IMR-90 (cell line): Measurements from ENCODE around the gene LCA5L. TPM values are rescaled to one million over a fixed set of nuclear protein-coding genes. Genes with fewer than 3 reads are reported as not detected.

Experiments
- ATAC-seq: fragments of 200-7000 bp; cut with Tn5 transposase; 2 replicates; pipeline ENCODE4 v1.9.1; 2020; ENCODE audit warnings: low read depth, mild to moderate bottlenecking, moderate library complexity
- BruUV-seq: library from RNA; stranded (reverse); fragments of 400-500 nt; replicated peaks from 2 replicates; lab custom pipeline; 2021; lab: Mats Ljungman, UMichigan
- CTCF ChIA-PET: fragments of 300-600 bp; formaldehyde crosslinking; extraction: SDS; loops from one replicate; lab custom pipeline; 2021; ENCODE audit warnings: antibody characterized with exemption; lab: Yijun Ruan, JAX
- POLR2A ChIA-PET: fragments of 300-600 bp; sonication (Branson Sonifier 250); formaldehyde crosslinking; loops from one replicate; lab custom pipeline; 2022; ENCODE audit warnings: antibody characterized with exemption; ENCODE audit not compliant: unreplicated experiment; lab: Charles Lee
- DNase-seq: peaks from one replicate; pipeline ENCODE4 v3.0.0; 2013
- H2AFZ ChIP-seq: replicated peaks from 2 replicates; pipeline ENCODE3; 2013; ENCODE audit warnings: low read length, mild to moderate bottlenecking; ENCODE audit not compliant: poor library complexity
- H2AK5ac ChIP-seq: 2 replicates; pipeline ENCODE4 v1.6.1; 2013; ENCODE audit warnings: low read depth, low read length, inconsistent platforms
- H2AK9ac ChIP-seq: replicated peaks from 2 replicates; pipeline ENCODE3; 2013; ENCODE audit warnings: mild to moderate bottlenecking, low read depth, low read length, moderate library complexity; ENCODE audit not compliant: poor library complexity
- H2BK120ac ChIP-seq: 2 replicates; pipeline ENCODE4 v1.6.1; 2013; ENCODE audit warnings: low read depth, low read length, inconsistent platforms
- H2BK15ac ChIP-seq: 3 replicates; pipeline ENCODE4 v1.6.1; 2013; ENCODE audit warnings: low read depth, low read length, inconsistent platforms
- H2BK20ac ChIP-seq: 2 replicates; pipeline ENCODE4 v1.6.1; 2013; ENCODE audit warnings: low read depth, mild to moderate bottlenecking, inconsistent platforms, low read length, moderate library complexity
- H2BK5ac ChIP-seq: 2 replicates; pipeline ENCODE4 v1.6.1; 2013; ENCODE audit warnings: mild to moderate bottlenecking, low read depth, low read length, inconsistent platforms; ENCODE audit not compliant: poor library complexity, severe bottlenecking
- H3K14ac ChIP-seq: replicated peaks from 2 replicates; pipeline ENCODE4 v1.6.1; 2013; ENCODE audit warnings: low read depth, low read length, inconsistent platforms
- H3K18ac ChIP-seq: 2 replicates; pipeline ENCODE4 v1.6.1; 2013; ENCODE audit warnings: low read depth, low read length, control low read depth
- H3K23ac ChIP-seq: 2 replicates; pipeline ENCODE4 v1.6.1; 2013; ENCODE audit warnings: low read depth, low read length, inconsistent platforms
- H3K27ac ChIP-seq: 2 replicates; pipeline ENCODE4 v1.5.1; 2013; ENCODE audit warnings: mild to moderate bottlenecking, control low read depth, low read length; ENCODE audit not compliant: insufficient read depth
- H3K27me3 ChIP-seq: 2 replicates; pipeline ENCODE4 v1.6.1; 2013; ENCODE audit warnings: low read length; ENCODE audit not compliant: control insufficient read depth, insufficient read depth
- H3K36me3 ChIP-seq: 2 replicates; pipeline ENCODE4 v1.6.1; 2013; ENCODE audit warnings: low read length, mixed read lengths; ENCODE audit not compliant: control insufficient read depth, insufficient read depth
- H3K4ac ChIP-seq: 2 replicates; pipeline ENCODE4 v1.6.1; 2013; ENCODE audit warnings: low read depth, low read length, inconsistent platforms
- H3K4me1 ChIP-seq: 2 replicates; pipeline ENCODE4 v1.6.1; 2013; ENCODE audit warnings: low read length, mixed read lengths; ENCODE audit not compliant: control insufficient read depth, insufficient read depth
- H3K4me2 ChIP-seq: 2 replicates; pipeline ENCODE4 v1.6.1; 2013; ENCODE audit warnings: low read depth, mild to moderate bottlenecking, control low read depth, low read length, moderate library complexity
- H3K4me3 ChIP-seq: 2 replicates; pipeline ENCODE4 v1.5.1; 2013; ENCODE audit warnings: low read depth, mild to moderate bottlenecking, control low read depth, low read length, moderate library complexity; ENCODE audit not compliant: insufficient read depth
- H3K56ac ChIP-seq: 2 replicates; pipeline ENCODE4 v1.6.1; 2013; ENCODE audit warnings: low read length, inconsistent platforms; ENCODE audit not compliant: insufficient read depth; ENCODE audit errors: extremely low read depth
- H3K79me1 ChIP-seq, 2 experiments: 2 replicates each; pipeline ENCODE4 v1.6.1; 2013; ENCODE audit warnings: low read length in 2 of 2, inconsistent platforms in 1 of 2, low read depth in 1 of 2
- H3K9ac ChIP-seq: 2 replicates; pipeline ENCODE4 v1.6.1; 2013; ENCODE audit warnings: low read depth, low read length, control low read depth
- H3K9me1 ChIP-seq: 2 replicates; pipeline ENCODE4 v1.6.1; 2013; ENCODE audit warnings: low read length, inconsistent platforms; ENCODE audit not compliant: insufficient read depth
- H3K9me3 ChIP-seq: 2 replicates; pipeline ENCODE4 v1.6.1; 2013; ENCODE audit warnings: low read length; ENCODE audit not compliant: control insufficient read depth, insufficient read depth
- H4K20me1 ChIP-seq: 2 replicates; pipeline ENCODE4 v1.6.1; 2013; ENCODE audit warnings: low read length, inconsistent platforms; ENCODE audit not compliant: insufficient read depth
- H4K5ac ChIP-seq: 2 replicates; pipeline ENCODE4 v1.6.1; 2013; ENCODE audit warnings: mild to moderate bottlenecking, low read depth, low read length, control low read depth
- H4K8ac ChIP-seq, 2 experiments: 2 replicates each; pipeline ENCODE4 v1.6.1; 2013; ENCODE audit warnings: low read depth in 2 of 2, low read length in 2 of 2, control low read depth in 1 of 2, inconsistent platforms in 1 of 2
- H4K91ac ChIP-seq: 2 replicates; pipeline ENCODE4 v1.6.1; 2013; ENCODE audit warnings: low read depth, low read length, inconsistent platforms; ENCODE audit not compliant: insufficient read depth
- BHLHE40 ChIP-seq: fragments of 150-350 bp; IDR thresholded peaks from 2 replicates; pipeline ENCODE4 v1.6.1; 2016; ENCODE audit warnings: mild to moderate bottlenecking, low read depth, low read length
- CEBPB ChIP-seq: IDR thresholded peaks from 2 replicates; pipeline ENCODE4 v1.6.1; 2012; ENCODE audit warnings: low read depth, low read length, improper control_type of control experiment
- CHD1 ChIP-seq: IDR thresholded peaks from 2 replicates; pipeline ENCODE4 v1.6.1; 2012; ENCODE audit warnings: low read depth, low read length, improper control_type of control experiment
- CTCF ChIP-seq: conservative IDR thresholded peaks from 2 replicates; pipeline ENCODE4 v1.5.1; 2012; ENCODE audit warnings: mild to moderate bottlenecking, low read depth, low read length, improper control_type of control experiment
- FOS ChIP-seq: fragments of 150-350 bp; IDR thresholded peaks from 2 replicates; pipeline ENCODE4 v1.6.1; 2016; ENCODE audit warnings: low read depth, low read length
- MAFK ChIP-seq: IDR thresholded peaks from 2 replicates; pipeline ENCODE4 v1.6.1; 2012; ENCODE audit warnings: low read depth, low read length, improper control_type of control experiment
- MAZ ChIP-seq: IDR thresholded peaks from 2 replicates; pipeline ENCODE4 v1.6.1; 2012; ENCODE audit warnings: low read depth, mild to moderate bottlenecking, low read length, improper control_type of control experiment, moderate library complexity, borderline replicate concordance
- MXI1 ChIP-seq: IDR thresholded peaks from 2 replicates; pipeline ENCODE4 v1.6.1; 2012; ENCODE audit warnings: low read depth, mild to moderate bottlenecking, low read length, moderate library complexity, borderline replicate concordance
- NFE2L2 ChIP-seq: fragments of 150-350 bp; IDR thresholded peaks from 2 replicates; pipeline ENCODE4 v1.6.1; 2016; ENCODE audit warnings: low read depth, mild to moderate bottlenecking, low read length
- POLR2A ChIP-seq: IDR thresholded peaks from 2 replicates; pipeline ENCODE4 v1.6.1; 2012; ENCODE audit warnings: mild to moderate bottlenecking, low read depth, low read length
- RAD21 ChIP-seq: IDR thresholded peaks from 2 replicates; pipeline ENCODE4 v1.6.1; 2012; ENCODE audit warnings: low read length, improper control_type of control experiment
- RCOR1 ChIP-seq: IDR thresholded peaks from 2 replicates; pipeline ENCODE4 v1.6.1; 2012; ENCODE audit warnings: mild to moderate bottlenecking, low read length, improper control_type of control experiment; ENCODE audit not compliant: insufficient replicate concordance
- RFX5 ChIP-seq: IDR thresholded peaks from 2 replicates; pipeline ENCODE4 v1.8.0; 2012; ENCODE audit warnings: low read depth, mild to moderate bottlenecking, low read length, moderate library complexity
- SMC3 ChIP-seq: fragments of 150-350 bp; IDR thresholded peaks from 2 replicates; pipeline ENCODE4 v1.6.1; 2016; ENCODE audit warnings: low read depth, mild to moderate bottlenecking, antibody characterized with exemption, low read length, moderate library complexity
- WGBS, 2 experiments: methylation state at CpG; one replicate each; pipeline versions ENCODE4 v1.1.5 to v1.1.7; 2013; ENCODE audit warnings: missing lambda C conversion rate in 2 of 2; ENCODE audit not compliant: insufficient read length in 1 of 2; ENCODE audit errors: extremely low coverage in 2 of 2; 5-methylcytosine and 5-hydroxymethylcytosine counted together
- dilution Hi-C: fragments of 300-500 bp; cut with HindIII; formaldehyde crosslinking; loops from one replicate; pipeline ENCODE4 v1.14.3; 2018; ENCODE audit warnings: low sequenced_read_pairs; ENCODE audit not compliant: unreplicated experiment
- in situ Hi-C: fragments of 300-500 bp; cut with MboI; formaldehyde crosslinking; loops from 3 replicates; pipeline ENCODE4 v1.14.3; 2019; ENCODE audit warnings: low sequenced_read_pairs, inconsistent platforms, mixed read lengths
- intact Hi-C: fragments of 100-400 bp; cut with micrococcal nuclease; formaldehyde crosslinking; loops from 2 replicates; pipeline ENCODE4 v1.10.0; 2022
- polyA plus RNA-seq, 3 experiments: library from polyadenylated mRNA; depleted of rRNA; stranded (reverse); fragments of >200 nt; gene quantifications; 2 replicates each; pipeline ENCODE4 v1.2.3, GENCODE V29; 2012; ENCODE audit warnings: low replicate concordance in 1 of 3
- total RNA-seq: library from RNA; depleted of rRNA; stranded (reverse); fragments of >200 nt; gene quantifications from 2 replicates; pipeline ENCODE4 v1.2.3, GENCODE V29; 2012
- TF ChIP-seq, protein P1 (sequence below): fragments of 150-350 bp; IDR thresholded peaks from 2 replicates; pipeline ENCODE4 v1.6.1; 2017; ENCODE audit warnings: mild to moderate bottlenecking, antibody characterized with exemption, low read length, low read depth

Gene LCA5L
- total and polyA plus RNA-seq, 2 of the 4 experiments (the other 2 are of a cell fraction) = 0.18 to 0.26 TPM

DNA sequence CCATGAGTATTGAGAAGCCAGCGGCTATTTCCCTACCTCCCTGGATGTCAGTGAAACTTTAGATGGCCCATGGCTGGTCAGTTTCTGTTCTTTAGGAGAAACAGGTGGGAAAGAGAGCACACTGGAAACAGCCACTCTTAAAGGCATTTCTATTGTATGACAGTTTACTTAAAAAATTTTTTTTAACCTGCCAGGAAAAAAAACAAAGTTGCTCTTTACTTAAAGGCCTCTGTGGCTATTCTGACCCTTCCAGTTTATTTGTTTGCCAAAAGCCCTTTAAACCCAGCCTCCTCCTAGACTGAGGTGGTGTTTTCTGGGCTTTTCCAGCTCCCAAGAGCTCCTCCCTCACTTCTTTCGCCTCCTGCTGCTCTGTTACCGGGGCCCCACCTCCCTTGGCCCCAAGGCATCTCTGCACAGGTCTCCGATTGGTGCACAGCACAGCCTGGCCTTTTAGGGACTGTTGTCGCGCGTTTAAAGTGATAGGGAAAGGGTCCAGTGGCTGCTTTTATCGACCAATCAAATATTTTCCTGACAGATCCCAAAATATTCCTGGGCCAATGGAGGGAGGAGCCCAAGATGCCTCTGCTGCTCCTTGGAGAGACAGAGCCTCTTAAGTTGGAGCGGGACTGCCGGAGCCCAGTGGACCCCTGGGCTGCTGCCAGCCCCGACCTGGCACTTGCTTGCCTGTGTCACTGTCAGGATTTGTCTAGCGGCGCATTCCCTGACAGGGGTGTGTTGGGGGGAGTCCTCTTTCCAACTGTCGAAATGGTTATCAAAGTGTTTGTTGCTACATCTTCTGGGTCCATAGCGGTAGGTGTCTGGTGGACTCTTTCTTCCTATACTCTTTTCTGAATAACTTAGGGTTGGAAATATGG lies 6.0 kb upstream of the LCA5L start, which contains the start of gene SH3BGR:
TSS of gene SH3BGR (plus strand) at position 639 of the 875 bp plus-strand sequence. CDS start at position 766, 127 bp downstream.
- POLR2A ChIA-PET = no interaction called here
- in situ Hi-C loops = no loop called here
- TF ChIP-seq CTCF = no peak
- TF ChIP-seq NFE2L2 = no peak
- TF ChIP-seq RAD21 = no peak
- no peak for TF ChIP-seq POLR2A
- TF ChIP-seq, protein P1, sequence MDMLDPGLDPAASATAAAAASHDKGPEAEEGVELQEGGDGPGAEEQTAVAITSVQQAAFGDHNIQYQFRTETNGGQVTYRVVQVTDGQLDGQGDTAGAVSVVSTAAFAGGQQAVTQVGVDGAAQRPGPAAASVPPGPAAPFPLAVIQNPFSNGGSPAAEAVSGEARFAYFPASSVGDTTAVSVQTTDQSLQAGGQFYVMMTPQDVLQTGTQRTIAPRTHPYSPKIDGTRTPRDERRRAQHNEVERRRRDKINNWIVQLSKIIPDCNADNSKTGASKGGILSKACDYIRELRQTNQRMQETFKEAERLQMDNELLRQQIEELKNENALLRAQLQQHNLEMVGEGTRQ = no peak
- no peak for TF ChIP-seq RFX5
- TF ChIP-seq MXI1 = no peak
- no peak for TF ChIP-seq RCOR1
- TF ChIP-seq FOS = no peak
- TF ChIP-seq MAFK = no peak
- no peak for TF ChIP-seq SMC3
- TF ChIP-seq MAZ = no peak
- TF ChIP-seq CEBPB = no peak
- no peak for TF ChIP-seq BHLHE40
- TF ChIP-seq CHD1 = no peak

More for the DNA sequence above, 6.0 kb upstream of the LCA5L start, which contains the start of gene SH3BGR:
- Histone ChIP-seq H4K91ac (no peak within 1 kb of the TSS), H2AK5ac (no peak within 1 kb of the TSS), H2BK5ac (no peak within 1 kb of the TSS), H2BK120ac (no peak within 1 kb of the TSS), H3K9me1 (0 out of 2 replicates have a peak, but pooled peaks cover 3% of the 10 kb centered on the region), H3K79me1 (no peaks in the 10 kb centered on the region), H3K56ac (no peak within 1 kb of the TSS), H3K9ac (no peak within 1 kb of the TSS), H3K14ac (no peak within 1 kb of the TSS), H3K4ac (no peak within 1 kb of the TSS), H3K4me2 (no peak within 1 kb of the TSS), H2BK20ac (no peak within 1 kb of the TSS), H3K27ac (no peak within 1 kb of the TSS), H3K36me3 (no peaks in the 10 kb centered on the region), H3K23ac (no peak within 1 kb of the TSS), H4K5ac (no peak within 1 kb of the TSS), H3K4me3 (no peak within 1 kb of the TSS), H4K20me1 (no peaks in the 10 kb centered on the region), H2AFZ (no peak within 1 kb of the TSS), H3K4me1 (no peaks in the 10 kb centered on the region; the same call in none of the 2 replicates), H3K9me3 (no peaks in the 10 kb centered on the region), H4K8ac (no peak within 1 kb of the TSS), H2BK15ac (no peak within 1 kb of the TSS), H3K18ac (no peak within 1 kb of the TSS), H3K27me3 (peaks cover 2% of the 10 kb centered on the region), H2AK9ac (no peak within 1 kb of the TSS)
- dilution Hi-C loops (no loop called here), intact Hi-C loops (no loop called here)
- ATAC-seq (peak; percentile 35), DNase-seq (no peak)
- no TSS peak for BruUV-seq
- WGBS, 2 experiments = no CpG with 5 or more reads among the region's 15 CpGs
- CTCF ChIA-PET = interaction anchor here (0.5 to 0.6 kb wide), 2 partner anchors 32 to 206 kb away, joined by 3 read pairs; no protein-coding TSS in a partner anchor
